Stimulated activated CD8-positive, alpha-beta memory T cell treated with anti-CD3 and anti-CD28 coated beads, Interleukin-15, amount 100 ng/mL, for 1 hour (primary cell): Measurements from ENCODE around the gene HAUS8.
A peak's percentile ranks its signal among the peaks of the same experiment; 100 is the strongest.
"Not testable (repeated sequence)": the region's sequence is repeated elsewhere in the genome, so short reads cannot be mapped to it uniquely, and the experiment has no call there.

Experiments used
- DNase-seq: peaks from one replicate; pipeline ENCODE4 v3.0.0-alpha.2; 2020; ENCODE audit warnings: low read depth

The HAUS8 gene

DNA sequence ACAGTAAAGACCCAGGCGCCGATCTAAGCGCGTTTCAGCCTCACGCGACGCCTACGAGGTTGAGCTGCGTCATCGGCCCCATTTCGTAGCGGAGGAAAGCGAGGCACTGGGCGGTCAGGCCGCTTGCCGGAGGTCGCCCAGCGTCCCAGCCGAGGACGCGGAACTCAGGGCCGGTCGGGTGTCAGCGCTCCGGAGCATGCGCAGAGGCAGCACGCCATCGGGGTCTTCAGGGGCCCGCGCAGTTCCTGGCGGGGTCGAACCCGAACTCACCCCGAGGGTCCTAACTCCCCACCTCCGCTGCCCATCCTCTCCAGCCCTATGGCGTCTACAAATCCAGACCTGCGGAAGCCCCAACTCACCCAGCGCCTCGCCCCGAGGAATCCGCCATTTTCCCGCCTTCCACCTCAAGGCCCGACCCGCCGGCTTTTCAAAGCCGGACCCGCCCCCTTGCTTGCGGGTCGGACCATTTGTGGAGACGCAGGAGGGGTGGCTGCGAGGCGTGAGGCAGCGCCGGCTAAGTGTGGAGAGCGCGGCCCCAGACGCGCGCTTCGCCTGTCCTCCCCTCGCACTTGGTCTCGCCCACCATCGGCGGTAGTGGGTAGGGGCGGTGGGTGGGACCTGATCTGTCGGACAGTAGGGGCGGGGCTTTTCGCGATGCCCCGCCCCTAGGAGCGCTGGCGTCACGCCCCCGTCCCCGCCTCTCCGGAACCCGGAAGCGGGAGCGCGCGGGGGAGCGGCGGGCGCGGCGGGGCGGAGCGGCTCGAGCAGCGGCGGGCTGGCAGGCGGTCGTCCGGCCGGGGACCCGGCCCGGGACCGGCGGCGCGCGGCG is at the start of gene HAUS8, which contains the start of gene MYO9B:
HAUS8 (minus strand) TSS at position 418 of the 829 bp plus-strand sequence; CDS start at position 388, 30 bp downstream.
MYO9B (plus strand) TSS at position 743 of the 829 bp plus-strand sequence. CDS start 25,941 bp downstream, outside the sequence.
- DNase-seq, result peak; percentile 98

- DNase-seq, result no peak
Observed at GRCh38 chr19:17124025-17124424, 48.8 kb upstream of the HAUS8 start.

DNA sequence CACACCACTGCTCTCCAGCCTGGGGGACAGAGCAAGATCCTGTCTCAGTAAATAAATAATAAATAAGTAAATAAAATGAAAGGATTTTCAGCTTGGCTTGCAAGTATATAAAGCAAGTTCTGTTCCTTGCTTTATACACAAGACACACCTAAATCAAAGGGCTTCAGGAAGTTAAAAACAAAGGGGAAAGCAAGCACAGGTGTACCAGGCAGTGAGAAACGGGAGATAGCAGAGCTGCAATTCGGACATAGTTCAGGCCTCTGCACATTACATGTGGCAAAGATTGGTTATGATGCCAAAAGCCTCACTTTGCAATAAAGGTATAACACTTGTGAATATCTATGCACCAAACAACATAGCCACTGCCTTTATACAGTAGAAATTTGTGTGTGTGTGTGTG is 47.8 kb upstream of the HAUS8 start:
- DNase-seq, result no peak

DNA sequence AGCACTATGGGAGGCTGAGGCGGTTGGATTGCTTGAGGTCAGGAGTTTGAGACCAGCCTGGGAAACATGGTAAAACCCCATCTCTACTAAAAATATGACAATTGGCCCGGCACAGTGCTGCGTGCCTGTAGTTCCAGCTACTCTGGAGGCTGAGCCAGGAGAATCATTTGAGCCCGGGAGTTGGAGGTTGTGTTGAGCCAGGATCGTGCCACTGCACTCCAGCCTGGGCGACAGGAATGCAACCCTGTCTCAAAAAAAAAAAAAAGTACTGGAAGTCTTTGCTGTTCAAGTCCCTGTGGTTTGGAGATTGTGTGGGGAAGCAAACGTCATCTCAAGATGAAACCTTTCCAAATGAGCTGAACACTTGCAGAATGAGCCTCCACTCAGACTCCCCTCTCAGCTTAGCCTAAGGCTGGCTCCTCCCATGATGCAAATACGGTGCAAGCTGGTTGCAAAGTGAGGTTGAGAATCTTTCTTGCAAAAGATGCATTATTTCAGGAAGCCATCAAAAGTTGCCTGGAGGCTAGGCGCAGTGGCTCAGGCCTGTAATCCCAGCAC is 46.6 kb upstream of the HAUS8 start:
- DNase-seq, result no peak

GRCh38 chr19:17118957-17119356 is 43.7 kb upstream of the HAUS8 start:
- DNase-seq, result no peak

DNA sequence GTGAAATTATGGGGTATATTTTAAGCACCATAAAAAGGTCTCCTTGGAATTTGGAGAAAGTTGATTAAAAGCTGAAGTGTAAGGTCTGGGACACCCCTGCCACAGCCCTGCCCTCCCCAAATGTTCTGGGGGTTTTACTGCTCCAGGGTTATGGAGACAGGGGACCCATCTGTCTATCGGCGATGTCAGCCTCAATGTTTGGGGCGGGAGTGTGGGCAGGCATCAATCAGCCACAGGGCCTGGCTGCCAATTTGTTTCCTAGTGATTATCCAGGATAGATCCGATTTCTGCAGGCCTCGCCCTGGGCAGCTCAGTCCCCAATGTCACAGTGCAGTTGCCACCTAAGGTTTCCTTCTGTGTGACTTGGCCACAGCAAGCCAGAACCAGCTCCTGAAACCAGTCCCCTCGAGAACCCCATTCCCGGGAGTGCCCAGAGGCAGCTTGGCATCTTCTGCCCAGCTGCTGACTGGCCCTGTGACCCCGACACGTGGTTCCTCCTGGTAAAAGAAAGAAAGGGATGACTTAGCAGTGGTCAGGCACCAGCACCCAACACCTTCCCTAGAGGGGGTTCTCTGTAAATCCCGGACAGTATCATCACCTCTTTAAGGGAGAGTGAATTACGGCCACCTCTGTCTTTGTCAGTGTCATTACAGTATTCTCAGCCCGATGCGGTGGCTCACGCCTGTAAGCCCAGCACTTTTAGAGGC is 41.9 kb upstream of the HAUS8 start:
- no peak for DNase-seq

DNA sequence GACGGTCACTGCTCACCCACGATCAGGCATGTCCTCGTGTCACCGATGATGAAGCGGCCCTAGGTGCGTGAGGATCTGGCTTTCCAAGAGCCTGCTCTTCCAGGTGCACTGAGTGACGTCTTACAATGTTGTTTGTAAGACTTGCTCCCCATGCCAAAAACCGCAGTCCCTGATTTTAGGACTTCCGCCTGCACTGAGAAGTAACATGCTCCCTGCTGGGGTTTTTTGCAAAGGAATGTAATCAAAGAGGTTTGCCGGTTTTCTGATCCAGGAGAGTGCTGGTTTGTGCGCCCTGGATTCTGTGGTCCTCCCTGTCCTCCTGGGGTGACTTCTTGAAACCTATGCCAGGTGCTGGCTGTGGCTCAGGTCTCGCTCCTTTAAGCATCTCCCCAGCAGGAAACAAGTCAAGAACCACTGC is 39.2 kb upstream of the HAUS8 start:
- no peak for DNase-seq

GRCh38 chr19:17113127-17113785 is 38.0 kb upstream of the HAUS8 start:
- DNase-seq, result no peak

GRCh38 chr19:17112700-17113099 is 37.4 kb upstream of the HAUS8 start:
- no peak for DNase-seq

GRCh38 chr19:17112271-17112670 is 37.0 kb upstream of the HAUS8 start:
- DNase-seq, result no peak

DNA sequence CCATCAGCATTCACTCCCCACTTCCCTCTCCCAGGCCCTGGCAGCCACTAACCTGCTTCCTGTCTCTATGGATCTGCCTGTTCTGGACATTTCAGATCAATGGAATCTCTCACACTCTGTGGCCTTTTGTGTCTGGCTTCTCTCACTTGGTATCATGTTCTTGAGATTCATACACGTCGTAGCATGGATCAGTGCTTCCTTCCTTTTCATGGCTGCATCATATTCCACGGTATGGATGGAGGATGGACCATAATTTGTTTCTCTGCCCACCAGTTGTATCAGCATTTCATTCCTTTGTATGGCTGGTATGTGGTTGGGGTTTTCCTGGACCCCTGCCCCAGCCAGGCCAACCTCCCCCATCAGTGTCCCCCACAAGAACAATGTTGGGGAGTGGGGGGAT is 36.5 kb upstream of the HAUS8 start:
- DNase-seq, result no peak

DNA sequence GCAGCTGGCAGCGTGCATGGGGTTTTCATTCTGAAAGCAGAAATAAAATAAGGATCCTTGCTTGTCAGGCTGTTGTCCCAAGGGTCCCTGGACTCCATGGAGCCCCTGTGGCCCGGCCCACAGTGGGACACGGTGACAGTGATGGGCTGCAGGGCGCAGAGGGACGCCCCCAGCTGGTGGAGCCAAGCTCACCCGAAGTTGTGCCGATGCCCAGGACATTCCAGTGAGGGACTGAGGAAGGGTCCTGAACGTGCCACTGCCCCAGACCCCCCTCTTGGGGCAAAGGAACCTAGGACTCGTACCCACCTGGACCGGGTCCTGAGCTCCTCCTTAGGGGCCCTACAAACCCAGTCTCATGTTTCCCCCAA is 35.3 kb upstream of the HAUS8 start:
- no peak for DNase-seq

GRCh38 chr19:17109962-17110598 is 34.8 kb upstream of the HAUS8 start:
- no peak for DNase-seq

- DNase-seq, result no peak
Observed at GRCh38 chr19:17109300-17109699, 34.0 kb upstream of the HAUS8 start.

- DNase-seq, result no peak
Observed at GRCh38 chr19:17108453-17108784, 33.2 kb upstream of the HAUS8 start.

- DNase-seq, result no peak
Observed at GRCh38 chr19:17107546-17108452, 32.5 kb upstream of the HAUS8 start.

DNA sequence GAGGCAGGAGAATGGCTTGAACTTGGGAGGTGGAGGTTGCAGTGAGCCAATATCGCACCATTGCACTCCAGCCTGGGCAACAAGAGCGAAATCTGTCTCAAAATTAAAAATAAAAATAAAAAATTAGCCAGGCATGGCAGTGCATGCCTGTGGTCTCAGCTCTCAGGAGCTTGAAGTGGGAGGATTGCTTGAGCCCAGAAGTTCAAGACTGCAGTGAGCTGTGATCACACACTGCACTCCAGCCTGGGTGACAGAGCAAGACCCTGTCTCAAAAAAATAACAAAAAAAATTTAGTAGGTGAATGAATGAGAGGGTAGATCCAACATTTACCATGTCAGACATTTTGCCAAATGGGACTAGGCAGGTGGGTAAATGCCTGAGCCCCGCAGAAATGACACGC is 31.7 kb upstream of the HAUS8 start:
- not testable (repeated sequence) for DNase-seq

- no peak for DNase-seq
Observed at GRCh38 chr19:17105556-17105955, 30.3 kb upstream of the HAUS8 start.

GRCh38 chr19:17104679-17105078 is 29.4 kb upstream of the HAUS8 start:
- DNase-seq, result no peak

DNA sequence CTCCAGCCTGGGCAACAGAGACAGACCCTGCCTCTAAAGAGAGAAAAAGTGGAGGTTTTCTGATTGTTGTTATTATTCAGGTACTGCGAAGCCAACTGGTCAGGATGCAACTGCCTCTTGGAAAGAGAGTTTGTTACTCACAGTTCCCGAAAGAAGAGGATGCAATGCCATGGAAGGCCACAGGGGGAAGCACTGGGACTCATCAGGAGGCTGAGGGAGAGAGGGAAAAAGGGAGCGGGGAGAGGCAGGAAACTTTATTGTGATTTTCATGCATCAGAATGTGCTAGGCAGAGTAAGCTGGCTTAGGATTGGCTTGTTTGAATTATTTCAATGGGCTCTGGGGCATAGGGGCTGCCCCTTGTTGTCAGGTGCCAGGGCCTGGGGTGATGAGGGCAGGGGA is 27.9 kb upstream of the HAUS8 start:
- DNase-seq, result no peak
